ENCODE measurements around the gene FAM174C. TPM values are rescaled to one million over a fixed set of nuclear protein-coding genes. Genes with fewer than 3 reads are reported as not detected.
A peak's percentile ranks its signal among the peaks of the same experiment; 100 is the strongest.

FAM174C gene
- total RNA-seq, 1 donor, result 25.2 TPM

DNA sequence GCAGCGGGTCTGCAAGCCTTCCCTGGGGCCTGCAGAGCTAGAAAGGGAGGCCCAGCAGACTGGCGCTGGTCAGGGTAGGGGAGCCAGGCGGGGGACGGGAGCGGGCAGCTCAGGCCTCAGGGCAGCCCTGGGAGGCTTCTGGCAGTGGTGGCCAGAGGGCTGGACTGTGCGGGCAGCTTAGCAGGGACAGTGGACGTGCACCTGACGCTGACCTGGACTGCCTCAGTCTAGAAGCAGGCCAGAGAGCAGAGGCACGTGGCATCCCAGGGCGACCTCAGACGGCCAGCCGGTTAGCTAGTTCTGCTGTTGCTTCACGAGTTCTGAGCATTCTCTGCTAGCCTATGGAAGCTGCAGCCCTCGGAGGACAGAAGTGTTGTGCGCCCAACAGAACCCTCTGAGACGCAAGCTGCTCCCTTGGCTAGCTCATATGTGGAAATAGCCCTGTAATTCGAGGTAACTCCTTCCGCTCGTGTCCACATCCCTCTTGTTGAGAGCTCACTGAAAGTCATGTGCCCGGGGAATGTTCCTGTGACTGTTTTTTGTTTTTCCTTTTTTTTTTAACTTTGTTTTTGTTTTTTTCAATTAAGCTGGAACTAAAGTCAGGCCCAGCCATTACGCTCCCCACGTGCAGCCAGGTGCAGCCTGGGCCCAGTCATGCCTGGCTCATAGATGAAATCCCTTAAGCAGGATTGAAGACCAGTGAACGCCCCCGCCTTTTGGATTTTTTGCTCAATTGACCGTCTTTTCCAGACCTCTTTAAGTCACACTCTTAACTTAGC, 1.9 kb upstream of the FAM174C start:
- no peak overlapping the region for H3K4me3 ChIP-seq (ENCODE audit: low read depth, low read length)
- TF ChIP-seq, protein P1, sequence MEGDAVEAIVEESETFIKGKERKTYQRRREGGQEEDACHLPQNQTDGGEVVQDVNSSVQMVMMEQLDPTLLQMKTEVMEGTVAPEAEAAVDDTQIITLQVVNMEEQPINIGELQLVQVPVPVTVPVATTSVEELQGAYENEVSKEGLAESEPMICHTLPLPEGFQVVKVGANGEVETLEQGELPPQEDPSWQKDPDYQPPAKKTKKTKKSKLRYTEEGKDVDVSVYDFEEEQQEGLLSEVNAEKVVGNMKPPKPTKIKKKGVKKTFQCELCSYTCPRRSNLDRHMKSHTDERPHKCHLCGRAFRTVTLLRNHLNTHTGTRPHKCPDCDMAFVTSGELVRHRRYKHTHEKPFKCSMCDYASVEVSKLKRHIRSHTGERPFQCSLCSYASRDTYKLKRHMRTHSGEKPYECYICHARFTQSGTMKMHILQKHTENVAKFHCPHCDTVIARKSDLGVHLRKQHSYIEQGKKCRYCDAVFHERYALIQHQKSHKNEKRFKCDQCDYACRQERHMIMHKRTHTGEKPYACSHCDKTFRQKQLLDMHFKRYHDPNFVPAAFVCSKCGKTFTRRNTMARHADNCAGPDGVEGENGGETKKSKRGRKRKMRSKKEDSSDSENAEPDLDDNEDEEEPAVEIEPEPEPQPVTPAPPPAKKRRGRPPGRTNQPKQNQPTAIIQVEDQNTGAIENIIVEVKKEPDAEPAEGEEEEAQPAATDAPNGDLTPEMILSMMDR (IDR thresholded peaks at IDR 0.05; ENCODE audit: insufficient read depth, low read length), result no peak
- no peak for DNase-seq (ENCODE audit: low read depth)

- DNase-seq (ENCODE audit: low read depth), result no peak
- TF ChIP-seq, protein P1 (IDR thresholded peaks at IDR 0.05; ENCODE audit: insufficient read depth, low read length), result peak; percentile 4
- H3K4me3 ChIP-seq (ENCODE audit: low read depth, low read length), result peak overlapping the region; percentile 60
Measured at GRCh38 chr19:1274081-1274851, 1.1 kb upstream of the FAM174C start.

DNA sequence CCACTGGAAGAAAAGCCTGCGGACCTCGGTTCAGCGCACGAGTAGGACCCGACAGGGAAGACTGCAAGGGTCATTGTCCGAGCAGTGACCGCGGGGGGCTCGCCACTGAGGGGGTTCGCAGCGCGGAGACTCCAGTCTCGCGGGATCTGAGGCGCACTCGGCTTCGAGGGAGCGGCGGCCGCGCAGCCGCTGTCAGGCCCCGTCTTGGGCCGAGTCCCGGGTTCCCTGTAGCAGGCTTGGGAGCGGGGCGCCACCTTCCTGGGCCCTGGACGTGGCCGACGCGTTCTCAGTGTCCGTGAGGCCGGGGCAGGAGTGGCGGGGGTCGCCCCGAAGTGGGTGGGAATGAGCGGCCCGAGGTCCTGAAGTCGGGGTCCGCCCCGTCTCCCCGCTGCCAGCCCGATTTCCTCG, 474 bp upstream of the FAM174C start:
- TF ChIP-seq, protein P1 (IDR thresholded peaks at IDR 0.05; ENCODE audit: insufficient read depth, low read length), result no peak
- no peak for DNase-seq (ENCODE audit: low read depth)
- H3K4me3 ChIP-seq (ENCODE audit: low read depth, low read length), result peak overlapping the region; percentile 60

GRCh38 chr19:1275976-1276627, 772 bp downstream of the FAM174C start:
- peak overlapping the region; percentile 76 for H3K4me3 ChIP-seq (ENCODE audit: low read depth, low read length)
- TF ChIP-seq, protein P1 (IDR thresholded peaks at IDR 0.05; ENCODE audit: insufficient read depth, low read length), result no peak
- DNase-seq (ENCODE audit: low read depth), result no peak

DNA sequence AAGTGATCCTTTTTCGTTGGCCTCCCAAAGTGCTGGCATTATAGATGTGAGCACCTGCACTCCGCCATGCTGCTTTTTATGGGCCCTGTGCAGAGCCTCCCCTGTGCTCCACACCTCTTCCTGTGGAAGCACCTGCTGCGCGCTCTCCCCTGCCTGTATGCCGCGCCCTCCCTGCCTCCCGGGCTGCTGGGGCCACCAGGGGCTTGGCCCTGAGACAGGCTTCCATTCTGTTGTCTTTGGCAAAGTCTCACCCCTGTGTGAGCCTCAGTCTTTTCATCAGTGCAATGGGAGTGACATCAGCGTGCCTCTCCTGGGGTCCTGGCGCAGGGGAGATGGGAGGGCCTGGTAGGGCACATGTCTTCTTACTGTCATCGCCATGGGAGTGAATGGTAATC, 1.3 kb downstream of the FAM174C start:
- no peak for DNase-seq (ENCODE audit: low read depth)
- TF ChIP-seq, protein P1 (IDR thresholded peaks at IDR 0.05; ENCODE audit: insufficient read depth, low read length), result no peak
- peak overlapping the region; percentile 76 for H3K4me3 ChIP-seq (ENCODE audit: low read depth, low read length)

GRCh38 chr19:1277061-1277460, 1.7 kb downstream of the FAM174C start:
- no peak overlapping the region for H3K4me3 ChIP-seq (ENCODE audit: low read depth, low read length)
- TF ChIP-seq, protein P1 (IDR thresholded peaks at IDR 0.05; ENCODE audit: insufficient read depth, low read length), result no peak
- no peak for DNase-seq (ENCODE audit: low read depth)
